ENCODE data around the gene PEPD.

The PEPD gene

GRCh38 chr19:33519416-33519815 is 2.2 kb downstream of the PEPD start:
- no peak overlapping the region for H3K27ac ChIP-seq
- TF ChIP-seq, protein P1, sequence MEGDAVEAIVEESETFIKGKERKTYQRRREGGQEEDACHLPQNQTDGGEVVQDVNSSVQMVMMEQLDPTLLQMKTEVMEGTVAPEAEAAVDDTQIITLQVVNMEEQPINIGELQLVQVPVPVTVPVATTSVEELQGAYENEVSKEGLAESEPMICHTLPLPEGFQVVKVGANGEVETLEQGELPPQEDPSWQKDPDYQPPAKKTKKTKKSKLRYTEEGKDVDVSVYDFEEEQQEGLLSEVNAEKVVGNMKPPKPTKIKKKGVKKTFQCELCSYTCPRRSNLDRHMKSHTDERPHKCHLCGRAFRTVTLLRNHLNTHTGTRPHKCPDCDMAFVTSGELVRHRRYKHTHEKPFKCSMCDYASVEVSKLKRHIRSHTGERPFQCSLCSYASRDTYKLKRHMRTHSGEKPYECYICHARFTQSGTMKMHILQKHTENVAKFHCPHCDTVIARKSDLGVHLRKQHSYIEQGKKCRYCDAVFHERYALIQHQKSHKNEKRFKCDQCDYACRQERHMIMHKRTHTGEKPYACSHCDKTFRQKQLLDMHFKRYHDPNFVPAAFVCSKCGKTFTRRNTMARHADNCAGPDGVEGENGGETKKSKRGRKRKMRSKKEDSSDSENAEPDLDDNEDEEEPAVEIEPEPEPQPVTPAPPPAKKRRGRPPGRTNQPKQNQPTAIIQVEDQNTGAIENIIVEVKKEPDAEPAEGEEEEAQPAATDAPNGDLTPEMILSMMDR (IDR thresholded peaks at IDR 0.05): no peak
- TF ChIP-seq ZFX (IDR thresholded peaks at IDR 0.05; ENCODE audit: borderline replicate concordance): no peak

DNA sequence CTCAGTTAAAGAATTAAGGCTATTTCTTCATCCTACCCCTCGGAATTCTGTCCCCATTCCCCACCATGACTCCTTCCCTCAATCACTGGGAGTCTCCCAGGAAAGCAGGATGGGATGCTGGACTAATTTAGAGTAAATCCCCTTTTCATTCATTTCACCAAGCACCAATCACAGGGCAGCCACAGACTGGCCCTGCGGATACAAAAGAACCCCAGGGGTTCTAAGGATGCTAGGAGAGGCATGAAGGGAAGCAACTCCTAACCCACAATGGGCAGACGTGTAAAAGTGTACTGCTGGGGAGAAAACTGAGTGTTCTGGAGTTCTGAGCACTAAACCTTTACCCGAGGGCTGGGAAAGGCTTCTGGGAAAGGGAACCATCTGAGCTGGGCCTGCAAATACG is 3.0 kb downstream of the PEPD start:
- TF ChIP-seq ZFX (IDR thresholded peaks at IDR 0.05; ENCODE audit: borderline replicate concordance): no peak
- TF ChIP-seq, protein P1 (IDR thresholded peaks at IDR 0.05): no peak
- no peak overlapping the region for H3K27ac ChIP-seq

DNA sequence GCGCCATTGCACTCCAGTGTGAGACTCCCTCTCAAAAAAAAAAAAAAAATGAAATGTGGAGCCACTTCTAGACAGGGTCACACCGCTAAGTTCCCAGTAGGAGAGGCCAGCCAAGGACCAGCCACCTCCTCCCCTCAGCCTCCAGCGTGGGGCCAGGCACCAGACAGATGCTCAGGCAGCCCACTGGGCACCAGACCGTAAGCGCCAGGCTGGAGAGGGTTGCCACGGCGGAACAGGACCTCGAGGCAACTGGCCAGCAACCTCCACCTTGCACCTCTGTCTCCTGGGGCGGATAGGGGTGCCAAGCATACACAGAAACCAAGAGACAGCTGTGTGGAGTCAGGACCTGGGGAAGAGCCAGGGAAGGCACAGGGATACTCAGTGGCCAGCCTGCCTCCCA is 3.7 kb downstream of the PEPD start:
- TF ChIP-seq ZFX (IDR thresholded peaks at IDR 0.05; ENCODE audit: borderline replicate concordance): no peak
- TF ChIP-seq, protein P1 (IDR thresholded peaks at IDR 0.05): no peak
- H3K27ac ChIP-seq: no peak overlapping the region

GRCh38 chr19:33515921-33516320 is 5.7 kb downstream of the PEPD start:
- TF ChIP-seq ZFX (IDR thresholded peaks at IDR 0.05; ENCODE audit: borderline replicate concordance): no peak
- TF ChIP-seq, protein P1 (IDR thresholded peaks at IDR 0.05): no peak
- H3K27ac ChIP-seq: no peak overlapping the region

- H3K27ac ChIP-seq: no peak overlapping the region
These were observed 6.6 kb downstream of the PEPD start for GRCh38 chr19:33514885-33515551.

GRCh38 chr19:33513424-33513823 is 8.2 kb downstream of the PEPD start:
- TF ChIP-seq, protein P1 (IDR thresholded peaks at IDR 0.05): no peak
- TF ChIP-seq ZFX (IDR thresholded peaks at IDR 0.05; ENCODE audit: borderline replicate concordance): no peak
- no peak overlapping the region for H3K27ac ChIP-seq

More at GRCh38 chr19:33514885-33515551, 6.6 kb downstream of the PEPD start:
- no peak for TF ChIP-seq ZFX (IDR thresholded peaks at IDR 0.05; ENCODE audit: borderline replicate concordance)
- TF ChIP-seq, protein P1 (IDR thresholded peaks at IDR 0.05): no peak

DNA sequence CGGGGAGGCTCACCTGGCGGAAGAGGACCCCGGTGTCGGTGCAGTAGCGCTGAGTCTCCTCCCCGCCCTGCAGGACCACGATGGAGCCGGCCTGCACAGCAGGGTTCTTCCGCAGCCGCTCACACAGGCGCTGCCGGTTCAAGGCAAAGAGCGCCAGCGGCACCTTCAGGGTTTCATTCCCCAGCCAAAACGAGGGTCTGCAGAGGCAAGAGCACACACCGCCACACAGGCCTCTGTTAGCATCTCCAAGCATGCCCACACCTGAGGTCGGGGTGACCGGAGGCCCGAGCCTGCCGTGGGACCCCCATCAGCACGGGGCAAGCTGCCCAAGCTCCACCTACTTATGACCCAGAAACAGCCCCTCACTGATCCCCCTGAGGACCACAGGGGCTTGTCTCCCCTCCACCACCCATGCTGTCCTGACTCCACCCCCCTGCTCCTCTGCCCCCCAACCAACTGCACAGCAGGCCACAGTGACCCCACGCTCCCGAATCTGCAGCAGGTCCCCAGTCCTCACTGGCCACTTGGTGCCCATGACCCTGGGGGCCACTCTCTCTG is 8.9 kb downstream of the PEPD start:
- no peak overlapping the region for H3K27ac ChIP-seq
- TF ChIP-seq, protein P1 (IDR thresholded peaks at IDR 0.05): no peak
- TF ChIP-seq ZFX (IDR thresholded peaks at IDR 0.05; ENCODE audit: borderline replicate concordance): no peak
